ENCODE measurements around the gene MAMDC4. TPM values are rescaled to one million over a fixed set of nuclear protein-coding genes. Genes with fewer than 3 reads are reported as not detected.

Gene MAMDC4
- polyA plus RNA-seq, 3 donors: 0.07 to 5.2 TPM; not detected in 1

DNA sequence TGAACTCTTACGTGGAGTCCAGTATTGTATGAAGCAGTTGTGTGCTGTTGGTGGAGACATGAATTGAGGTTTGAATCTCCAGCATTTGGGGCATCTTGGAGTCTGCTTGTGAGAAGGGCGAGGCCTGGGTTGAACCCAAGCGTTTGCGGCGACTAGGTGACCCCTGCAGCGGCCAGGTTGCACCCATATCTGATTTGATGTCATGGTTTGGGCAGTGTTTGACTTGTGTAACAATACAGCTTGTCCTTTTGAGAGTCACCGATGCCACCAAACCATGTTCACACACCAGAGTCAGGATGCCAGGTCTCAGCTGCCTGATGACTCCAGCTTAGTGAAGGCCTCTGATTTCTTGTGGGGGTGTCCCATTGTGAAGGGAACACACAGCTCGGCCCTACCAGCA is 36.3 kb downstream of the MAMDC4 start:
- Mint-ChIP-seq H3K27ac (peak overlapping the region in 1 of 7 donors; percentile 8), H3K4me3 (no peak overlapping the region), H3K36me3 (peaks cover 8 to 23% of the 10 kb centered on the region in 2 donors), H3K9me3 (no peaks in the 10 kb centered on the region), H3K27me3 (ENCODE audit: low read depth in 3 of 3) (peaks cover 0 to 2% (median 2%) of the 10 kb centered on the region in 3 donors), H3K4me1 (peaks cover 16% of the 10 kb centered on the region)
- WGBS (ENCODE audit: insufficient coverage): 80% methylated on average over 1 of the region's 8 CpGs
- no peaks in the 10 kb centered on the region for H3K9me3 ChIP-seq (replicated peaks in 1 of 2; ENCODE audit: control insufficient read depth in 1 of 2, insufficient read depth in 1 of 2, low read length in 2 of 2)
- intact Hi-C loops (cut with micrococcal nuclease): loop anchor here in 1 of 2 donors (5.0 kb wide), 1 partner anchor 41 kb away; the partner anchor contains the start of gene PHPT1
- no peak overlapping the region for H3K9ac ChIP-seq (ENCODE audit: insufficient read depth, low read length, poor library complexity, severe bottlenecking)
- H2AFZ ChIP-seq (ENCODE audit: insufficient read depth, low read depth, low read length, poor library complexity, severe bottlenecking): no peak overlapping the region
- H3K4me3 ChIP-seq (replicated peaks in 1 of 3; ENCODE audit: low read depth in 2 of 3, low read length in 3 of 3): no peak overlapping the region
- no peaks in the 10 kb centered on the region for H3K27me3 ChIP-seq (ENCODE audit: control insufficient read depth in 2 of 2, insufficient read depth in 2 of 2, low read length in 2 of 2)
- peaks cover 0 to 16% of the 10 kb centered on the region in 2 donors for H3K36me3 ChIP-seq (replicated peaks in 1 of 2; ENCODE audit: control insufficient read depth in 1 of 2, insufficient read depth in 2 of 2, low read length in 2 of 2)
- H3K4me1 ChIP-seq (ENCODE audit: control insufficient read depth in 1 of 2, insufficient read depth in 2 of 2, low read length in 2 of 2): peaks cover 13 to 18% of the 10 kb centered on the region in 2 donors
- no peak overlapping the region for H3K27ac ChIP-seq (ENCODE audit: low read depth in 1 of 2, low read length in 2 of 2)
- H3K79me2 ChIP-seq (ENCODE audit: insufficient read depth, low read length): peaks cover 67% of the 10 kb centered on the region
- TF ChIP-seq, protein P1, sequence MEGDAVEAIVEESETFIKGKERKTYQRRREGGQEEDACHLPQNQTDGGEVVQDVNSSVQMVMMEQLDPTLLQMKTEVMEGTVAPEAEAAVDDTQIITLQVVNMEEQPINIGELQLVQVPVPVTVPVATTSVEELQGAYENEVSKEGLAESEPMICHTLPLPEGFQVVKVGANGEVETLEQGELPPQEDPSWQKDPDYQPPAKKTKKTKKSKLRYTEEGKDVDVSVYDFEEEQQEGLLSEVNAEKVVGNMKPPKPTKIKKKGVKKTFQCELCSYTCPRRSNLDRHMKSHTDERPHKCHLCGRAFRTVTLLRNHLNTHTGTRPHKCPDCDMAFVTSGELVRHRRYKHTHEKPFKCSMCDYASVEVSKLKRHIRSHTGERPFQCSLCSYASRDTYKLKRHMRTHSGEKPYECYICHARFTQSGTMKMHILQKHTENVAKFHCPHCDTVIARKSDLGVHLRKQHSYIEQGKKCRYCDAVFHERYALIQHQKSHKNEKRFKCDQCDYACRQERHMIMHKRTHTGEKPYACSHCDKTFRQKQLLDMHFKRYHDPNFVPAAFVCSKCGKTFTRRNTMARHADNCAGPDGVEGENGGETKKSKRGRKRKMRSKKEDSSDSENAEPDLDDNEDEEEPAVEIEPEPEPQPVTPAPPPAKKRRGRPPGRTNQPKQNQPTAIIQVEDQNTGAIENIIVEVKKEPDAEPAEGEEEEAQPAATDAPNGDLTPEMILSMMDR (IDR thresholded peaks at IDR 0.05): no peak
- DNase-seq: no peak
- H4K20me1 ChIP-seq (ENCODE audit: insufficient read depth, low read length): peaks cover 20% of the 10 kb centered on the region
- H3K4me2 ChIP-seq (replicated peaks; ENCODE audit: extremely low read depth, low read length, poor library complexity, severe bottlenecking): no peak overlapping the region

DNA sequence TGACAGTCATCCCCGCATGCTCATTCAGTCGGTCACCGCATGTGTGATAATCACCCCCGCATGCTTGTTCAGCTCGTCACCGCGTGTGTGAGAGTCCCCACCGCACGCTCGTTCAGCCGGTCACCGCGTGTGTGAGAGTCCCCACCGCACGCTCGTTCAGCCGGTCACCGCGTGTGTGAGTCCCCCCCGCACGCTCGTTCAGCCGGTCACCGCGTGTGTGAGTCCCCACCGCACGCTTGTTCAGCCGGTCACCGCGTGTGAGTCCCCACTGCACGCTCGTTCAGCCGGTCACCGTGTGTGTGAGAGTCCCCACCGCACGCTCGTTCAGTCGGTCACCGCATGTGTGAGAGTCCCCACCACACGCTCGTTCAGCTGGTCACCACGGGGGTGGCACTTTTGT is 37.7 kb downstream of the MAMDC4 start:
- peaks cover 16% of the 10 kb centered on the region for H3K4me1 Mint-ChIP-seq
- H3K4me3 ChIP-seq (replicated peaks in 1 of 3; ENCODE audit: low read depth in 2 of 3, low read length in 3 of 3): no peak overlapping the region
- peaks cover 0 to 22% of the 10 kb centered on the region in 2 donors for H3K36me3 ChIP-seq (replicated peaks in 1 of 2; ENCODE audit: control insufficient read depth in 1 of 2, insufficient read depth in 2 of 2, low read length in 2 of 2)
- intact Hi-C loops (cut with micrococcal nuclease): loop anchor here in 1 of 2 donors (5.0 kb wide), 1 partner anchor 43 kb away; the partner anchor contains the start of gene PHPT1
- H3K27ac ChIP-seq (ENCODE audit: low read depth in 1 of 2, low read length in 2 of 2): no peak overlapping the region
- peak overlapping the region in 2 of 7 donors; percentile 25 to 62 for H3K27ac Mint-ChIP-seq
- H3K9me3 Mint-ChIP-seq: no peaks in the 10 kb centered on the region
- peaks cover 81% of the 10 kb centered on the region for H3K79me2 ChIP-seq (ENCODE audit: insufficient read depth, low read length)
- TF ChIP-seq, protein P1 (IDR thresholded peaks at IDR 0.05): no peak
- H3K9ac ChIP-seq (ENCODE audit: insufficient read depth, low read length, poor library complexity, severe bottlenecking): no peak overlapping the region
- peaks cover 13 to 18% of the 10 kb centered on the region in 2 donors for H3K4me1 ChIP-seq (ENCODE audit: control insufficient read depth in 1 of 2, insufficient read depth in 2 of 2, low read length in 2 of 2)
- peaks cover 0 to 2% (median 1%) of the 10 kb centered on the region in 3 donors for H3K27me3 Mint-ChIP-seq (ENCODE audit: low read depth in 3 of 3)
- peaks cover 13 to 34% of the 10 kb centered on the region in 2 donors for H3K36me3 Mint-ChIP-seq
- no peak for DNase-seq
- H4K20me1 ChIP-seq (ENCODE audit: insufficient read depth, low read length): peaks cover 26% of the 10 kb centered on the region
- 98% methylated on average over 42 of the region's 42 CpGs for WGBS (ENCODE audit: insufficient coverage)
- no peak overlapping the region for H2AFZ ChIP-seq (ENCODE audit: insufficient read depth, low read depth, low read length, poor library complexity, severe bottlenecking)
- H3K27me3 ChIP-seq (ENCODE audit: control insufficient read depth in 2 of 2, insufficient read depth in 2 of 2, low read length in 2 of 2): no peaks in the 10 kb centered on the region
- H3K4me2 ChIP-seq (replicated peaks; ENCODE audit: extremely low read depth, low read length, poor library complexity, severe bottlenecking): no peak overlapping the region
- no peaks in the 10 kb centered on the region for H3K9me3 ChIP-seq (replicated peaks in 1 of 2; ENCODE audit: control insufficient read depth in 1 of 2, insufficient read depth in 1 of 2, low read length in 2 of 2)
- no peak overlapping the region for H3K4me3 Mint-ChIP-seq

Data from CD14-positive monocyte (primary cell).